Heart left ventricle (tissue), 16 donors: ENCODE measurements around the gene SUCNR1. TPM values are rescaled to one million over a fixed set of nuclear protein-coding genes. Genes with fewer than 3 reads are reported as not detected.

Experiments used
- ATAC-seq, 4 donors: fragments of 200-7000 bp; cut with Tn5 transposase; one replicate each; pipeline ENCODE4 v1.9.1; 2020 to 2022; ENCODE audit warnings: moderate library complexity in 4 of 4, mild to moderate bottlenecking in 3 of 4, moderate number of reproducible peaks in 1 of 4
- DNase-seq, 5 donors: peaks; one replicate each; pipeline ENCODE4 v3.0.0-alpha.2; 2020
- H3K27ac ChIP-seq, 12 donors: fragments of 200-600 bp; sonication (generic) in 4 of 12; one replicate each; pipeline versions ENCODE4 v1.5.0 to v1.8.0; 2016 to 2022; ENCODE audit warnings: mild to moderate bottlenecking in 2 of 12
- H3K27me3 ChIP-seq, 9 donors: fragments of 200-600 bp; sonication (generic) in 2 of 9; one replicate each; pipeline versions ENCODE4 v1.5.1 to v1.8.0; 2016 to 2022; ENCODE audit warnings: mild to moderate bottlenecking in 3 of 9
- H3K36me3 ChIP-seq, 9 donors: fragments of 200-600 bp; sonication (generic) in 2 of 9; one replicate each; pipeline versions ENCODE4 v1.5.0 to v1.8.0; 2018 to 2022; ENCODE audit warnings: mild to moderate bottlenecking in 2 of 9
- H3K4me1 ChIP-seq, 12 donors: fragments of 200-600 bp; sonication (generic) in 4 of 12; one replicate each; pipeline versions ENCODE4 v1.5.0 to v1.8.0; 2016 to 2022; ENCODE audit warnings: mild to moderate bottlenecking in 3 of 12
- H3K4me3 ChIP-seq, 12 donors: fragments of 200-600 bp; sonication (generic) in 4 of 12; one replicate each; pipeline versions ENCODE4 v1.5.0 to v1.8.0; 2017 to 2022; ENCODE audit warnings: mild to moderate bottlenecking in 9 of 12, moderate library complexity in 4 of 12
- H3K9me3 ChIP-seq, 12 donors: fragments of 200-600 bp; sonication (generic) in 4 of 12; one replicate each; pipeline versions ENCODE4 v1.5.0 to v1.8.0; 2016 to 2022; ENCODE audit warnings: mild to moderate bottlenecking in 1 of 12
- POLR2A ChIP-seq, 2 donors: fragments of 450-650 bp; IDR thresholded peaks; one replicate each; pipeline ENCODE4 v1.6.1; 2017; ENCODE audit warnings: antibody characterized with exemption in 2 of 2, mild to moderate bottlenecking in 2 of 2, moderate library complexity in 2 of 2
- whole genome bisulfite sequencing, 4 donors: extraction: QIAGEN DNeasy Blood & Tissue Kit in 2 of 4; methylation state at CpG; one replicate each; pipeline versions ENCODE4 v1.1.5 to v1.1.7; 2013 to 2018; 5-methylcytosine and 5-hydroxymethylcytosine counted together
- intact Hi-C, 10 donors: fragments of 100-400 bp; cut with DNase I; formaldehyde crosslinking; loops; one replicate each; pipeline versions ENCODE4 v1.11.1 to v1.14.2; 2022
- polyA plus RNA-seq, 2 donors: library from polyadenylated mRNA; stranded (reverse); fragments of 200-250 nt; gene quantifications; one replicate each; pipeline ENCODE4 v1.2.3, GENCODE V29; 2013
- total RNA-seq, 9 donors: library from RNA; depleted of rRNA in 2 of 9; stranded (reverse); fragments of >200 nt in 2 of 9; fragmentation: NEBNext Ultra II Directional in 3 of 9; extraction: Animal tissue kit (Norgen Biotek cat#: 25700) in 3 of 9; gene quantifications; one replicate each; pipeline versions ENCODE4 v1.1.0 to v1.2.4, GENCODE V29; 2016 to 2023
- TF ChIP-seq, protein P1 (sequence below), 12 donors: fragments of 200-600 bp; sonication (generic) in 4 of 12; IDR thresholded peaks; one replicate each; pipeline versions ENCODE4 v1.5.0 to v1.8.0; 2018 to 2022; ENCODE audit warnings: antibody characterized with exemption in 12 of 12, mild to moderate bottlenecking in 5 of 12
- donor health status: ischemic (EF 13 %, LVEDD 7.1; RV severe dilation, severe dysfunction).
- donor health status: healthy with polysubstance abuse.
- donor health status: DM: no; HTN: yes; CAD: no.
- donor health status: DM: no; HTN: no; CAD: no.
- donor health status: ischemic (EF 25% LVEDD 6.9; RV normal size, moderate dysfunction).
- donor health status: ischemic (EF 25% LVEDD 5.7; RV mildly dilated, moderate dysfunction).
- donor health status: healthy.
- donor health status: DM: yes; HTN: yes; CAD: no.
- donor health status: ischemic (EF 35%, LVEDD 5.7; RV mildly dilated, moderate dysfunction).
- donor health status: nonischemic (EF 11% LVEDD 7.7; RV severe dilation, severe dysfunction).
- donor health status: DM: yes; HTN: yes; CAD: no.
- donor health status: PGD.
- donor health status: ischemic (EF 29% LVEDD 5.4; RV normal size, mild dysfunction).
- donor health status: nonischemic (EF 23%, LVEDD 6.1; RV moderate dilation, normal function).

The SUCNR1 gene
- total and polyA plus RNA-seq, 11 donors, result 0.07 to 7.2 (median 0.18) TPM; not detected in 1

DNA sequence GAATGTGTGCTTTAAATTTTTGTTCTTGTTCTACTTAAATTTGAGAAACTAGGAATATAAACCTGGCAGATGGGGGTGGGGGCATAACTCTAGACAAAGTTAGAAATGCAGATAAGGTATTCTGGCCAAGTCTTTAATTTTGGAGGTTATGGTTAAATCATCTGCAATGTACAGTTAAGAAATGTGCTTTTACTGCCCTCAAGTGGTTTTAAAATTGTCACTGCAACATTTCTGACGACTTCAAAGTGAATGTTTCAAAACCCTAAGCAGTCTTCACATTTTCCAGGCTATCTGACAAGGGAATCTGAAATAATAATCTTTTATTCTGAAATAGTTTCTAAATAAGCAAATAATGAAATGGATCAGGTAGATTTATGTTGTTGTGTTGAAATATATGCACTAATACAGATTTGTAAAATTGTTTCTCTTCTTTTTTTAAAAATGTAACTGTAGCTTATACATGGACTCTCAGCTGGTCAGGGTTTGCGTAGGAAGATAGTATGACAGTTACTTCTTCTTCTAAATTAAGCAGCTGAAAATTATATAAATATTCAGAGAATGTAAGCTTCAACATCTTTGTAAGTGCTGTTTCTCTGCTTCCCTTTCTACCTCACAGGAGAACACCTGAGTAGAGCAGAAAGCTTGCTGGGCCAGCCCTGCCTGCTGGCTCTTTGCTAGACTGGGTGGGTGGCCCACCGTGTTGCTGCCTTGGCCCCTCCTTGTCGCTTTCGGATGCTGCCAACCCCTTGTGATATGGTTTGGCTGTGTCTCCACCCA lies 45.0 kb downstream of the SUCNR1 start:
- no peak for TF ChIP-seq POLR2A (IDR thresholded peaks at IDR 0.05)
- TF ChIP-seq, protein P1, sequence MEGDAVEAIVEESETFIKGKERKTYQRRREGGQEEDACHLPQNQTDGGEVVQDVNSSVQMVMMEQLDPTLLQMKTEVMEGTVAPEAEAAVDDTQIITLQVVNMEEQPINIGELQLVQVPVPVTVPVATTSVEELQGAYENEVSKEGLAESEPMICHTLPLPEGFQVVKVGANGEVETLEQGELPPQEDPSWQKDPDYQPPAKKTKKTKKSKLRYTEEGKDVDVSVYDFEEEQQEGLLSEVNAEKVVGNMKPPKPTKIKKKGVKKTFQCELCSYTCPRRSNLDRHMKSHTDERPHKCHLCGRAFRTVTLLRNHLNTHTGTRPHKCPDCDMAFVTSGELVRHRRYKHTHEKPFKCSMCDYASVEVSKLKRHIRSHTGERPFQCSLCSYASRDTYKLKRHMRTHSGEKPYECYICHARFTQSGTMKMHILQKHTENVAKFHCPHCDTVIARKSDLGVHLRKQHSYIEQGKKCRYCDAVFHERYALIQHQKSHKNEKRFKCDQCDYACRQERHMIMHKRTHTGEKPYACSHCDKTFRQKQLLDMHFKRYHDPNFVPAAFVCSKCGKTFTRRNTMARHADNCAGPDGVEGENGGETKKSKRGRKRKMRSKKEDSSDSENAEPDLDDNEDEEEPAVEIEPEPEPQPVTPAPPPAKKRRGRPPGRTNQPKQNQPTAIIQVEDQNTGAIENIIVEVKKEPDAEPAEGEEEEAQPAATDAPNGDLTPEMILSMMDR (IDR thresholded peaks at IDR 0.05), result peak; percentile 50 to 76 (median 68)
- Histone ChIP-seq H3K27ac (no peak overlapping the region), H3K9me3 (no peaks in the 10 kb centered on the region), H3K4me1 (peaks cover 0 to under 1% (median 0%) of the 10 kb centered on the region in 12 donors), H3K36me3 (no peaks in the 10 kb centered on the region), H3K4me3 (no peak overlapping the region), H3K27me3 (no peaks in the 10 kb centered on the region)
- no peak for DNase-seq
- WGBS, 4 donors, result 55 to 64% (median 59%) methylated on average over 3 to 5 of the region's 5 CpGs
- ATAC-seq, result peak in 3 of 4 donors; percentile 38 to 67 (median 39)
- intact Hi-C loops, result loop anchor here (2.0 to 10.0 kb wide), 14 partner anchors 74 to 694 kb away; no protein-coding TSS in a partner anchor

DNA sequence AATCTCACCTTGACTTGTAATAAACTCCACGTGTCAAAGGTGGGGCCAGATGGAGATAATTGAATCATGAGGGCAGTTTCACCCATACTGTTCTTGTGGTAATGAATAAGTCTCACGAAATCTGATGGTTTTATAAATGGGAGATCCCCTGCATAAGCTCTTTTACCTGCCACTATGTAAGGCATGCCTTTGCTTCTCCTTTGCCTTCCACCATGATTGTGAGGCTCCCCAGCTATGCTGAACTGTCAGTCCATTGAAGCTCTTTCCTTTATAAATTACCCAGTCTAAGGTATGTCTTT lies 45.5 kb downstream of the SUCNR1 start:
- intact Hi-C loops, result loop anchor here (2.0 to 10.0 kb wide), 14 partner anchors 74 to 694 kb away; no protein-coding TSS in a partner anchor
- 71 to 83% (median 79%) methylated on average over 2 of the region's 2 CpGs for WGBS, 4 donors
- Histone ChIP-seq H3K27me3 (no peaks in the 10 kb centered on the region), H3K9me3 (no peaks in the 10 kb centered on the region), H3K27ac (no peak overlapping the region), H3K4me1 (peaks cover 0 to 6% (median 0%) of the 10 kb centered on the region in 12 donors), H3K4me3 (no peak overlapping the region), H3K36me3 (no peaks in the 10 kb centered on the region)
- ATAC-seq (no peak), DNase-seq (no peak)
- TF ChIP-seq, protein P1 (IDR thresholded peaks at IDR 0.05), result no peak
- TF ChIP-seq POLR2A (IDR thresholded peaks at IDR 0.05), result no peak

DNA sequence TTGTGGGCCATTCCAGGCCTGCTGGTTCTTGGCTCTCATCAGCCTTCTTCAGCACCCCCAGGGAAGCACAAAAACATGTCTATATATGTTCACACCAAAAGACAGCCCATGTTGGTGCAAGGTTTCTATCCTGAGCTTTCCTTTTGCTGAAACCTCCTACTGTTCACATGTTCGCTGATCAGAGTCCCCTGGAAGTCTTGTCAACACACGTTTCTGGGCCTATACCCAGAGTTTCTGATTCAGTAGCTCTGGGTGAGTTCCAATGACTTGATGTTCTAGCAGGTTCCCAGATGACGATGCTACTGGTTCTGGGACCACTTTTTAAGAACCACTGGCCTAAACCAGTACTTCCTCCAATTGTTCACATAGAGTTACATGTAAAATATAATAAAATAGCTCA lies 46.0 kb downstream of the SUCNR1 start:
- intact Hi-C loops, result loop anchor here (2.0 to 10.0 kb wide), 14 partner anchors 75 to 695 kb away; no protein-coding TSS in a partner anchor
- ATAC-seq (no peak), DNase-seq (no peak)
- Histone ChIP-seq H3K9me3 (no peaks in the 10 kb centered on the region), H3K27ac (no peak overlapping the region), H3K36me3 (no peaks in the 10 kb centered on the region), H3K27me3 (no peaks in the 10 kb centered on the region), H3K4me3 (no peak overlapping the region), H3K4me1 (peaks cover 0 to 10% (median 0%) of the 10 kb centered on the region in 12 donors)
- TF ChIP-seq, protein P1 (IDR thresholded peaks at IDR 0.05), result no peak
- no peak for TF ChIP-seq POLR2A (IDR thresholded peaks at IDR 0.05)
- WGBS, 4 donors, result 68 to 80% (median 71%) methylated on average over 3 of the region's 3 CpGs

DNA sequence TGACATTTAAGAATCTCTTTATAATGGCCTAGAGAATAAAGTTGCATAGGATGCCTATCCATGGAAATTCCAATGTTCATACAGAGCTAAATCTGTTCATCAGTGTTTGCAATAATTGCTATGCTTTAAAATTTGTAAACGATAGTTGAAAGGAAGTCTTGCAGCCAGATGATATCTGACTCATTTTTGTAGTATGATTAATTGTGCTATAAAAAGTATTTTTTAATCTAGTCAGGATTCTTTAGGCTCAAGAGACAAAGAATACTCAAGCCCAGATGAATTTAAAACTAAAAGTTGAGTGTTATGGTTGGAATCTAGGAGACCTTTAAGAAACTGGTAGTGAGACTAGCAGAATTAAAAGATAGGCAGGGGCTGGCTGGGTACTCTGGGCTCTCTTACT lies 50.5 kb downstream of the SUCNR1 start:
- Histone ChIP-seq H3K27me3 (no peaks in the 10 kb centered on the region), H3K27ac (no peak overlapping the region), H3K36me3 (no peaks in the 10 kb centered on the region), H3K4me3 (no peak overlapping the region), H3K4me1 (peaks cover 0 to 10% (median 0%) of the 10 kb centered on the region in 12 donors), H3K9me3 (no peaks in the 10 kb centered on the region)
- intact Hi-C loops, result no loop called here
- 6 to 32% (median 11%) methylated on average over 1 of the region's 1 CpG for WGBS, 4 donors
- DNase-seq, result no peak
- TF ChIP-seq, protein P1 (IDR thresholded peaks at IDR 0.05), result no peak
- TF ChIP-seq POLR2A (IDR thresholded peaks at IDR 0.05), result no peak
- ATAC-seq, result no peak
